ENCODE measurements around the gene TRAK2.
"Not testable (repeated sequence)": the region's sequence is repeated elsewhere in the genome, so short reads cannot be mapped to it uniquely, and the experiment has no call there.

Gene TRAK2

DNA sequence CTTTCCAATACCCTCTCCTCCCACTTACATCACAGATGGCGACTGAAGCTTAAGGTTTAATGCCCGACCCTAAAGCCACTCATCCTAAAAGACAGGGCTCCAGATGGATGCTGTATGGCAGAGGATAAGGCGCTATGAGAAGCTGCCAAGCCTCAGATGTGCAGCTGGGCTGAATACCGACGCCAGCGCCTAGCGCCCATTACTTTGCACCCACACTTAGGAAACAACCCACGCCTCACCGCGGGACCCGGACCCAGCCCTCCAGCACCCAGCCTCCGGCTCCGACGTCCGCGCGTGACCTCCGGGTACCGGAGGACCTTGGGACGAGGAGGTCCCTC is 335 bp downstream of the TRAK2 start:
- in situ Hi-C loops (cut with MboI; ENCODE audit: low sequenced_read_pairs) = no loop called here

DNA sequence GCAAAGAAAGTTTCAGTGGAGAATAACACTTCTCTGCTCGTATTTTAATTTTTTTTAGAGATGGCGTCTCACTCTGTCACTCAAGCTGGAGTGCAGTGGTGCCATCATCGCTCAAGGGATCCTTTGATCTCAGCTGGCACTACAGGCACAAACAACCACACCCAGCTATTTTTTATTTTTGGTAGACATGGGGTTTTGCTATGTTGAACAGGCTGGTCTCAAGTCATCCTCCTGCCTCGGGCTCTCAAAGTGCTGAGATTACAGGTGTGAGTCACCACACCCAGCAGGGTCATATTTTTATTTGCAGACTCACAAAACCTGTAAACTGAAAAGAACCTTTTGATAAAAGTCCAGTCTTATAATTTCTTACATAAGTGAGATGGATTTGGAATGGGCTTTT is 2.6 kb downstream of the TRAK2 start:
- in situ Hi-C loops (cut with MboI; ENCODE audit: low sequenced_read_pairs) = no loop called here

DNA sequence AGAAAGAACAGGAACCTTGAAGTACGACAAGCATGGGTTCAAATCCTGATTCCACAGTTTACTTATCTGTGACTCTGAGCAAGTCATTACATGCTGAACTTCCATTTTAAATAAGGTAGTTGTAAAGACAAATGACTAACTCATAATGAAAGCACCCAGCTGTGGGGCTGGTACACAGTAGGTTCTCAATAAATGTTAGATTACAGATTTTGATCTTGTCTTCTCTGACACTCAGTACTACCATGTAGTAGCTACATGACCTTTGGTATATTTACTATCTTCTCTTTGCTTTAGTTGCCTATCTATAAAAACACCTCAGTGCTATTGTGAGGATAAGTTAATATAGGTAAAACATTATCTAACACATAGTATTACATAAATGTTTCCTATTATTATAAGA is 3.2 kb downstream of the TRAK2 start:
- in situ Hi-C loops (cut with MboI; ENCODE audit: low sequenced_read_pairs) = no loop called here

DNA sequence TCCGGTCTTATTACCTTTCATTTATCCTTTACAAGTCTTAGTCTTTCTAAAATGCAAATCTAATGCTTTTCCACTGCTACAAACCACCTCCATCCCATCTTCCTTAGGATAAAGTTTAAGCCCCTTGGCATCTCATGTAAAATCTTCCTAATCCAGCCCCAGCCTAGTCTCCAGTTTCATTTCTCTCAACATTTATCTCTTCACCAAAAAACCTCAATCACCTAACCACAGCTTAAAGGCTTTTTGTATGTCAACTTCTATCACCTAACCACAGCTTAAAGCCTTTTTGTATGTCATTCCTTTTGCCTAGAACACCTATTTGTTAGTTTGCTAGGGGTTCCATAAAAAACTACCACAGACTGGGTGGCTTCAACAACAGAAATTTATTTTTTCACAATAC is 4.2 kb downstream of the TRAK2 start:
- in situ Hi-C loops (cut with MboI; ENCODE audit: low sequenced_read_pairs) = no loop called here

DNA sequence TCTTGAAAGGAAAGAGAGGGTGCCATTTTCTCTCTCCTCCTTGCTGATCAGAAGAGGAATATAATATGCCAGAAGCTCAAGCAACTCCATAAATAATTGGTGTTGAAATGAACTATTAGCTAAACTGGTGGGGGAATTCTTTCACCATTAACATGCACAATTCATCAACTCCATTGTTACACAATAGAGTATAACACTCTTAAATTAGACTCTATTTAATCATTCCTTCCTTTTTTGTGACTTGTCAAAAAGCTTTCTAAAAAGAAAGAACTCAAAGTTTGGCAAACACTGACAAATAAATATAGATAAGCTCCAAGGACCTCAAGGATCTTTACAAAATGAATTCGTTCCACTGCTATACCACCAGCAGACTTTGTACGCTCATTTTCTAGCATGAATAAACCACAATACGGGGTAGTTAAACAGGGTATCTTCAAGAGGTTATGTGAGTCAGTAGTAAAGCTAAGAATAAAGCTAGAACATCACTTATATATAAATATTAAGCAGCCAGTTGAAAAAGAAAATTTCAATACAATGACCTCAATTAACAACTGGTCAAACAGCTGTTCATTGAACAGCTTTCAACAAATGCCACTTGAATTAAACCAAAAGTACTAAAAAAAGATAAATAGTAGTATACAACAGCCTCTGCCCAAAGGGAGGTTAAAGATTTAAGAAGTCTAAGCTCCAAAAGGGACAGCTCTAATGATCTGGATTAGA is 6.4 kb downstream of the TRAK2 start:
- in situ Hi-C loops (cut with MboI; ENCODE audit: low sequenced_read_pairs) = no loop called here

DNA sequence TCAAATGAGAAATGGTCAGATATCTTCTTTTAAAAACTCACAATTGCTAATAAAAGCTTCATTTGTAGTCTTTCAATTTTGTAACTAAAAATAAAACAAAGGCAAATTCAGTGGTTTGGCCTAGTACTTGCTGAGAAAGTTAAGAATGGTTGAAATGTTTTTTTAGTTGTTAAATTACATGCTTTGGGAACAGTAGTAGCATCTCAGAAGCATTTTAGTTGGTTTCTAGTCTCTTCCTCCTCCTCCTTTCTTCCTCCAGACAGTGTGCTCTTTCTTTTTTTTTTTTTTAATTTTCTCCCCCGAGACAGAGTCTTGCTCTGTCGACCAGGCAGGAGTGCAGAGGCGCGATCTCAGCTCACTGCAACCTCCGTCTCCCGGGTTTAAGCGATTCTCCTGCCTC is 9.8 kb downstream of the TRAK2 start:
- in situ Hi-C loops (cut with MboI; ENCODE audit: low sequenced_read_pairs) = no loop called here

DNA sequence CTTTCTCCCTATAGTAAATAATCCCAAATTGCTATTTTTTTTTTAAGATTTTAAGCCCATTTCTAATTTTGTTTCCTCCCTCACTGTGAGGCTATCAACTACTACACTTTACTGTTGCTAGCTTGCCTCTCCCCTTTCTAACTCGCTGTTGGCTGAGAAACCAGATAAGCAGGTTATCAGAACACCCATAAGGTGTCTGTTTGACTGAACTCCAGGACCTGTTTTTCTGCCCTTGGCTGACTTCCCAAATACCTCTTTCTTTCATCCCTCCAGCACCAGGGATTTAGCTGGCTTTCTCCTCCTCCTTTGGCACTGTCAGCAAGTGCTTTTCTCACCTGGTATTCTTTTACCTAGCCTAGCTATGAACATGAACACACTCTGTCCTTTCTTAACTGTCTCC is 11.1 kb downstream of the TRAK2 start:
- in situ Hi-C loops (cut with MboI; ENCODE audit: low sequenced_read_pairs) = no loop called here

DNA sequence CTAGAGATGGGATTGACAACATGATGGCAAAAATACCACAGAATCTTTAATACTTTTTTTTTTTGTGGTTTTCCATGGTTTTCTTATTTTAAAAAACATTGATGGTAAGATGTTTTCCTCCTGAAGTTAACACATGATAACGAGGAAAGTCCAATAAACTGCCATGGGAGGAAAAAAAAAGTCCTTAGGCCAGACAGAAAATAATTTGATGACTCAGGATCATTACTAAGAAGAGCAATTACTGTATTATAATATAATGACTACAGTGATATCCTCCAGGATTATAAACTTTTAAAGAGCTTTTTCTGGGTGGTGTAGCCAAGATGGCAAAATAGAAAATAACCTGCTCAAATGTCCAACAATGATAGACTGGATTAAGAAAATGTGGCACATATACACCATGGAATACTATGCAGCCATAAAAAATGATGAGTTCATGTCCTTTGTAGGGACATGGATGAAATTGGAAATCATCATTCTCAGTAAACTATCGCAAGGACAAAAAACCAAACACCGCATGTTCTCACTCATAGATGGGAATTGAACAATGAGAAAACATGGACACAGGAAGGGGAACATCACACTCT is 11.8 kb downstream of the TRAK2 start:
- in situ Hi-C loops (cut with MboI; ENCODE audit: low sequenced_read_pairs) = not testable (repeated sequence)

DNA sequence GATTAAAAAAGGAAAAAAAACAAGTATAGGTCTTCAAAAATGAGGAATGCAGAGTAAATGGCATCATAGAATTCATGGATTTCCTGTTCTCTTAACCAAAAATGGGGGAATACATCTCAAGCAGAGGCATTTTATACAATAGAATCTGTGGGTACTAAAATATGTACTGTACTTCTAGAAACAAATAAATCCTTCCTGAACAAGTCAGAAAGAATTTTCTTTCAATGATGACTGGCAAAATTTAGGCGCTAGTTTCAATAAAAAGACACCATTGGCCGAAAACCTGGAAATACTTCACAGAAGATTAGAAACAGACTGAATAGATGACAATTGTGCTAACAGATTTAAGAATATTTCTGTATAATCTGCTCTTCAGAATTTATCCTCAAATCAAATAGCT is 15.1 kb downstream of the TRAK2 start:
- in situ Hi-C loops (cut with MboI; ENCODE audit: low sequenced_read_pairs) = no loop called here

DNA sequence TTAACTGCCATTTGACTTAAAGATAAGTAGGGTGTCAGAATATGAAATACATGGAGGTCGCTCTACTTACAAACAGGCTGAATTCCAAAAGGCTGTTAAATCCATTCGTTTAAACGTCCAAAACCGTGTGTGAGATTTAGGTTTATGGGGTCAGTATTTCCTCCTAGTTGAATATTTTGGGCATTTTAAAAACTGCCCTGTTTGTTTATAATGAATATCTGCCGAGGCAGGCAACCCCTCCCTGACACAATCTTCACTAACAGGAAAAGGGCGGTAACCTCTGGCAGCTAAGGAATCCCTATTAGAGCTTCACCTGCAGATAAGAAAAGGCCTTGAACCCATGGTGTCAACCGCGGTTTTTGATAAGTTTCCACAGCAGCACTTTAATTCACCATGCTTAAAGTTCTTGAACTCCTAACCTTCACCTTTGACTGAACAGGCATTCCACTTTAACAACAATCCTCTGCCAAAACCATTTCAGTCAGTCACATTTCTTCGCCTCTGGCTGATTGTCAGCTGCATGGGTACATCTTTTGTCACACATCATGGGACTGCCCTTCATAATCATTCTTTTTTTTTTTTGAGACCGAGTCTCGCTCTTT is 17.8 kb downstream of the TRAK2 start:
- in situ Hi-C loops (cut with MboI; ENCODE audit: low sequenced_read_pairs) = no loop called here

DNA sequence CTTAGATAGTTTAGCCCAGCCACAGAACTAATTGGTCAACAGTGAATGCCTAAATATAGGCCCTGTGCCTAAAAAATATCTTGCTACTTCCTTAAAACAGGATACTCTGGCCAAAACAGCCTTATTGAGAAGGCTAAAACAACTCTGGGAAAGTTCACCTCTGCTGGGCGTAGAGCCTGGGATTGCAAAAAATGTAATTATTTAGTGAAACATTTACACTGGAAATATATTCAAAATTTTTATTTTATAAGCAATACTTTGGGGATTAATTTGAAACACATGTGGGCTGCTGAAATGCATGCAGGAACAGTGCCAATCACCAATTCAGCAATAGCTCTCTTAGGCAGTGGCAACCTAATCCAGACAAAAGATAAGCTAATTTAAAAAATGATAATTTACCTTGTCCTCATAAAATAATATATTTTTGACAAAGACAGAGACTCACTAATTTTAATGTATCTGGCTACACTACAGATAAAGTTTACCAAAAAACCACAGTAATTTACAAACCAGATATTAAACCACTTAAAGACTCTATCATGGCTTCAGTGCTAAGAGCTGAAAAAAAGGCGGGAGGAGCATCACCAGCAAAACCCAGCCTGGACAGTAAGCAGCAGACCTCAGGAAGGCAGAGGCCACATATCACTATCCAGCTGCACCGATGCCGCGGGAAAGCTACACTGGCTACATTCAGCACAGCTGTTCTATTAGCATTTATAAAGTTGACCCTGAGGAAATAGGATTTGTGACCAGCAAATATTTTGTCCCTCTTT is 18.5 kb downstream of the TRAK2 start:
- in situ Hi-C loops (cut with MboI; ENCODE audit: low sequenced_read_pairs) = no loop called here

DNA sequence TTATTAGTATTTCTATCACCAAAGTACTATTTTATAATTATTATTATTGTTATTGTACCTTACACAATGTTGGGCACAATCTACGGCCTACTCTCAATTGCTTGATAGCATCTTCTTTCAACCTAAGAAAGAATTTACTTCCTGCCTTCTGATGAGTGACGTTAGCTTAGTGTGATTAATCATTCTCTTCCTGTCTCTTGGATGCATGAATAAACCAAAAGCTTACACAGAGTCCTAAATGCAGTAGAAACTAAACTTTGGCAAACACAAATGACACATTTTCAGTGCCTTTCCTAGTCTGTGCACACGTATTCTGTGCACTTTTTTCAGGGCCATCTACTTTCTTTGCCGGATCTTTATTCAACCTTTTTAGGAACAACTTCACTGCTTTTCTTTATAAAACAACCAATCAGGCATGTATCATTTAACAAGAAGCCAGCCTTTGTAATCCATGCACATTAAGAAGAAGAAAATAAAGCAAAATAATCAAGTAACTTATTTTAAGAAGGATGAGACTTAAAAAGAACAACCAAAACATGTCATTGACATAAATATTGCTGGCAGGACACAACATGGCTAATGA is 19.1 kb downstream of the TRAK2 start:
- in situ Hi-C loops (cut with MboI; ENCODE audit: low sequenced_read_pairs) = no loop called here

DNA sequence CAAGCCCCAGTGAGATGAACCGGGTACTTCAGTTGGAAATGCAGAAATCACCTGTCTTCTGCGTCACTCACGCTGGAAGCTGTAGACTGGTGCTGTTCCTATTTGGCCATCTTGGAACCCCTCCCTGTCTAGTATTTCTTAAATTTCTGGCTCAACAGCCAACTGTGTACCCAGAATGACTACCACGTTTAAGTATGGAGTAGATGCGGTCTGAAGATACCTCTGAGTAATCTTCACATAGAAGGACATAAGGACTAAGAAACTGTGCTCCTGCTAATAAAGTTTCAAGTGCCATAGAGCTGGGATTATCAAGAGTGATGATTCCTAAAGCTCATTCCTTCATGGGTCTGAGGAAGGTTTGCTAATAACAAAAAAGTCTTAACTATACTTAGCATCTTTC is 20.4 kb downstream of the TRAK2 start:
- in situ Hi-C loops (cut with MboI; ENCODE audit: low sequenced_read_pairs) = no loop called here

DNA sequence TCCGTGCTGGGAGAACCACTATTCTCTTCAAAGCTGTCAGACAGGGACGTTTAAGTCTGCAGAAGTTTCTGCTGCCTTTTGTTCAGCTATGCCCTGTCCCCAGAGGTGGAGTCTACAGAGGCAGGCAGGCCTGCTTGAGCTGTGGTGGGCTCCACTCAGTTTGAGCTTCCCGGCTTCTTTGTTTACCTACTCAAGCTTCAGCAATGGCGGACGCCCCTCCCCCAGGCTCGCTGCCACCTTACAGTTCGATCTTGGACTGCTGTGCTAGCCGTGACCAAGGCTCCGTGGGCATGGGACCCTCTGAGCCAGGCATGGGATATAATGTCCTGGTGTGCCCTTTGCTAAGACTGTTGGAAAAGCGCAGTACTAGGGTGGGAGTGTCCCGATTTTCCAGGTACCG is 20.9 kb downstream of the TRAK2 start:
- in situ Hi-C loops (cut with MboI; ENCODE audit: low sequenced_read_pairs) = not testable (repeated sequence)

DNA sequence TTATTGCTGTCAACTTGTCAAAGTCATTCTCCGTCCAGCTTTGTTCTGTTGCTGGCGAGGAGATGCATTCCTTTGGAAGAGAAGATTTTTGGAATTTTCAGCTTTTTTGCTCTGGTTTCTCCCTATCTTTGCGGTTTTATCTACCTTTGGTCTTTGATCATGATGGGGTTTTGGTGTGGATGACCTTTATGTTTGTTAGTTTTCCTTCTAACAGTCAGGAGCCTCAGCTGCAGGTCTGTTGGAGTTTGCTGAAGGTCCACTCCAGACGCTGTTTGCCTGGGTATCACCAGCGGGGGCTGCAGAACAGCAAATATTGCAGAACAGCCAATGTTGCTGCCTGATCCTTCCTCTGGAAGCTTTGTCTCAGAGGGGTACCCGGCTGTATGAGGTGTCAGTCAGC is 21.4 kb downstream of the TRAK2 start:
- in situ Hi-C loops (cut with MboI; ENCODE audit: low sequenced_read_pairs) = not testable (repeated sequence)

DNA sequence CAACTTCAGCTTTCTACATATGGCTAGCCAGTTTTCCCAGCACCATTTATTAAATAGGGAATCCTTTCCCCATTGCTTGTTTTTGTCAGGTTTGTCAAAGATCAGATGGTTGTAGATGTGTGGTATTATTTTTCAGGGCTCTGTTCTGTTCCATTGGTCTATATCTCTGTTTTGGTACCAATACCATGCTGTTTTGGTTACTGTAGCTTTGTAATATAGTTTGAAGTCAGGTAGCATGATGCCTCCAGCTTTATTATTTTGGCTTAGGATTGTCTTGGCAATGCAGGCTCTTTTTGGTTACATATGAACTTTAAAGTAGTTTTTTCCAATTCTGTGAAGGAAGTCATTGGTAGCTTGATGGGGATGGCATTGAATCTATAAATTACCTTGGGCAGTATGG is 22.9 kb downstream of the TRAK2 start:
- in situ Hi-C loops (cut with MboI; ENCODE audit: low sequenced_read_pairs) = not testable (repeated sequence)

DNA sequence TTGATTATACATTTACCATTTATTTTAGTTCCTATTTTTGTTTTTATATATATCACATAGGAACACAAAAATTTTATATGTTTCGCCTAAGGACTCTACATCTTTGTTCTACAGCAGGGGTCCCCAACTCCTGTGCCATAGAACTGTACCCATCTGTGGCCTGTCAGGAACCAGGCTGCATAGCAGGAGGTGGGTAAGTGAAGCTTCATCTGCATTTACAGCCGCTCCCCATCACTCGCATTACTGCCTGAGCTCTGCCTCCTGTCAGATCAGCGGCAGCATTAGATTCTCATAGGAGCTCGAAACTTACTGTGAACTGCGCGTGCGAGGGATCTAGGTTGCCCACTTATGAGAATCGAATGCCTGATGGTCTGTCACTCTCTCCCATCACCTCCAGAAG is 25.3 kb downstream of the TRAK2 start:
- in situ Hi-C loops (cut with MboI; ENCODE audit: low sequenced_read_pairs) = no loop called here

DNA sequence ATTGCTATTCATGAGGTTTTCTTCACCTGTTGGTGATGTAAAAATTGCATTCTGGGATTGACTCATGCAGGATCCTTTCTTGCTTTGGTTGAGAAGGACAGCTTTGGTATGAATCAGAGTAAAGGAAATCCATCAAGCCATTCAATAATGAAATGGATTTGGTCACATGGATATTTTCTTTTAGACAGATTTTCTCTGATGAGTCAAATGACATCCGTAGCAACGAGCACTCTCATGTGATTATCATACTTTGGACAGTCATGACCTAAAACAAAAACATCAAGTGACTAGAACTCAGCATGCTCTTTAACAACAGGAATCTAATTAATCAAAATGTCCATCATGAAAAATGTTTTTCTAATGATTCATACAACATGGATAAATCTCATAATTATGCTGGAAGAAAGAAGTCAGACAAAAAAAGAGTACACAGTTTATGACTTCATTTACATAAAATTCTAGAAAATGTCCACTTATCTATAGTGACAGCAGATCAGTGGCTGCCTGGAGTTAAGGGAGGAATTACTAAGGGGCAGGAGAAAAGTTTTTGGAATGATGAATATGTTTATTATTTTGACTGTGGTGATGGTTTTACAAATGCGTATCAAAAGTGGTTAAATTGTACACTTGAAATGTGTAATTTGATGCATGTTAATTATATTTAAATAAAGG is 30.7 kb downstream of the TRAK2 start:
- in situ Hi-C loops (cut with MboI; ENCODE audit: low sequenced_read_pairs) = no loop called here

DNA sequence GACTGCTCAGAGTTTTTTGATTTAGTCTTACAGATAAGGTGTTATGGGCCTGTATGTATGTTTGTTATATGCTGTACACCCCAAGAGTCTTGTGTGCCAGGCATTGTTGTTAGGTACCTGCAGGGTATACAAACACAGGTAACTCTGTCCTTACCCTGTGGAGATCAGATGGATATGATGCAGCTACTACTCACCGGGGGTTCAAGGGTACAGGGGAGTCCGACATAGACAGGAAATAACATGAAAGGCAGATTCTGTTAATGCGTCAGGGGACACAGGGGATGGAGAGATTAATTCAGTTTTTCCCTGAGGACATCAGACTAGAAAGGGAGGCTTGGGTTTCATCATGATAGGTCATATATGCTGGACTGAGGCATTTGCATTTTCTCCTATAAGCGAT is 31.3 kb downstream of the TRAK2 start:
- in situ Hi-C loops (cut with MboI; ENCODE audit: low sequenced_read_pairs) = no loop called here

DNA sequence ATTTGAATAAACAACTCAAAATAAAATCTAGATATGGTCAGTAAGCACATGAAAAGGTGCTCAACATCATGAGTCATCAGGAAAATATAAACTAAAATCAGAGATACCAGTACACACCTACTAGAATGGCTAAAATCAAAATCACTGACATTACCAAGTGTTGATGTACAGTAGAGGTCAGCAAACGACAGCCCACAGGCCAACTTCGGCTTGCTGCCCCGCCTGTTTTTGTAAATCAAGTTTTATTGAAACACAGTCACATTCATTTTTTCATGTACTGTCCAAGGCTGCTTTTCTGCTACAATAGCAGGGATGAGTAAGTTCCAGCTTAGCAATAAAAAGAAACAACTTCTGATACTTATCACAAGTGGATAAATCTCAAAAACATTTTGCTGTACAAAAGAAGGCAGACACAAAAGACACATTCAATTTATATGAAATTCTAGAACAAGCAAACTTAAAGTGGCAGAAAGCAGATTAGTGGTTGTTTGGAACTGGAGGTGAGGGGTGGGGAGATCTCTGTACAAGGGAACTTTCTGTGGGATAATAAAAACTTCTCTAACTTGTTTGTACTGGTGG is 32.1 kb downstream of the TRAK2 start:
- in situ Hi-C loops (cut with MboI; ENCODE audit: low sequenced_read_pairs) = no loop called here

DNA sequence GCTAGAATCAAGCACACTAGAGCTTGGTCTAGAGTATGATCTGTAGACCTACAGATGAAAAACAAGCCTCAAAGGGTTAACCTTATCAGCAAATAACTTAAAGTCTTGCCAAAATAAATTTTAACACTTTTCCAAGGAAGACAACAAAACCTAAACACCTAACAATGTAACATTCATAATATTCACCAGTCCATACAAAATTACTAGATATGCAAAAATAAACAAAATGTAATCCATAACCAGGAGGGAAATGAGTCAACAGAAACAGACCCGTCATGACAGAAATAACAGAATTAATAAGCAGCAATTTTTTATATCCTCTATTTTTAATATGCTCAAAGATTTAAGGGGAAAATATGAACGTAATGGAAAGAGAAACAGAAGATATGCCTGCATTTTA is 36.1 kb downstream of the TRAK2 start:
- in situ Hi-C loops (cut with MboI; ENCODE audit: low sequenced_read_pairs) = no loop called here
